Measurements from ENCODE around the gene DBN1.

Gene DBN1

GRCh38 chr5:177445917-177446199, 27.6 kb downstream of the DBN1 start:
- H3K4me3 ChIP-seq: peak overlapping the region; percentile 47
- H3K27me3 ChIP-seq (ENCODE audit: low read depth): no peaks in the 10 kb centered on the region
- no peak for DNase-seq (ENCODE audit: low spot score in 2 of 2)
- no peaks in the 10 kb centered on the region for H3K9me3 ChIP-seq
- in situ Hi-C loops (cut with MboI; ENCODE audit: low sequenced_read_pairs): loop anchor here (5.0 to 10.0 kb wide), 2 partner anchors 54 to 131 kb away; partner anchors contain the start of gene MXD3
- H3K4me1 ChIP-seq: peaks cover 13% of the 10 kb centered on the region
- H3K36me3 ChIP-seq (replicated peaks): peaks cover 11% of the 10 kb centered on the region

GRCh38 chr5:177445052-177445916, 28.1 kb downstream of the DBN1 start:
- Histone ChIP-seq H3K27me3 (ENCODE audit: low read depth) (no peaks in the 10 kb centered on the region), H3K4me3 (no peak overlapping the region), H3K36me3 (replicated peaks) (peaks cover 14% of the 10 kb centered on the region), H3K4me1 (peaks cover 15% of the 10 kb centered on the region), H3K9me3 (no peaks in the 10 kb centered on the region)
- no peak for DNase-seq (ENCODE audit: low spot score in 2 of 2)
- in situ Hi-C loops (cut with MboI; ENCODE audit: low sequenced_read_pairs): loop anchor here (5.0 to 10.0 kb wide), 2 partner anchors 53 to 130 kb away; partner anchors contain the start of gene MXD3

- Histone ChIP-seq H3K4me1 (peaks cover 22% of the 10 kb centered on the region), H3K27me3 (ENCODE audit: low read depth) (no peaks in the 10 kb centered on the region), H3K9me3 (no peaks in the 10 kb centered on the region), H3K36me3 (replicated peaks) (peaks cover 14% of the 10 kb centered on the region), H3K4me3 (no peak overlapping the region)
- no peak for DNase-seq (ENCODE audit: low spot score in 2 of 2)
- in situ Hi-C loops (cut with MboI; ENCODE audit: low sequenced_read_pairs): loop anchor here (5.0 to 10.0 kb wide), 2 partner anchors 52 to 130 kb away; partner anchors contain the start of gene MXD3
These were observed 29.1 kb downstream of the DBN1 start for GRCh38 chr5:177444106-177445051.

- in situ Hi-C loops (cut with MboI; ENCODE audit: low sequenced_read_pairs): loop anchor here (10.0 kb wide), 1 partner anchor 129 kb away; the partner anchor contains the start of gene MXD3
- no peak overlapping the region for H3K4me3 ChIP-seq
- H3K4me1 ChIP-seq: peaks cover 22% of the 10 kb centered on the region
- no peaks in the 10 kb centered on the region for H3K27me3 ChIP-seq (ENCODE audit: low read depth)
- peaks cover 16% of the 10 kb centered on the region for H3K36me3 ChIP-seq (replicated peaks)
- no peak for DNase-seq (ENCODE audit: low spot score in 2 of 2)
- no peaks in the 10 kb centered on the region for H3K9me3 ChIP-seq
These were observed 30.1 kb downstream of the DBN1 start for GRCh38 chr5:177443144-177443983.

GRCh38 chr5:177442066-177442826, 31.2 kb downstream of the DBN1 start:
- Histone ChIP-seq H3K4me1 (peaks cover 14% of the 10 kb centered on the region), H3K9me3 (no peaks in the 10 kb centered on the region), H3K27me3 (ENCODE audit: low read depth) (no peaks in the 10 kb centered on the region), H3K36me3 (replicated peaks) (peaks cover 27% of the 10 kb centered on the region), H3K4me3 (no peak overlapping the region)
- no peak for DNase-seq (ENCODE audit: low spot score in 2 of 2)
- in situ Hi-C loops (cut with MboI; ENCODE audit: low sequenced_read_pairs): loop anchor here (10.0 kb wide), 1 partner anchor 127 kb away; the partner anchor contains the start of gene MXD3

- Histone ChIP-seq H3K4me3 (no peak overlapping the region), H3K36me3 (replicated peaks) (peaks cover 36% of the 10 kb centered on the region), H3K27me3 (ENCODE audit: low read depth) (no peaks in the 10 kb centered on the region), H3K9me3 (no peaks in the 10 kb centered on the region), H3K4me1 (peaks cover 12% of the 10 kb centered on the region)
- no peak for DNase-seq (ENCODE audit: low spot score in 2 of 2)
- in situ Hi-C loops (cut with MboI; ENCODE audit: low sequenced_read_pairs): loop anchor here (10.0 kb wide), 1 partner anchor 126 kb away; the partner anchor contains the start of gene MXD3
These were observed 32.2 kb downstream of the DBN1 start for GRCh38 chr5:177440990-177441780.

- H3K9me3 ChIP-seq: no peaks in the 10 kb centered on the region
- peak in 1 of 2 experiments; percentile 65 for DNase-seq (ENCODE audit: low spot score in 2 of 2)
- H3K27me3 ChIP-seq (ENCODE audit: low read depth): no peaks in the 10 kb centered on the region
- in situ Hi-C loops (cut with MboI; ENCODE audit: low sequenced_read_pairs): loop anchor here (10.0 kb wide), 1 partner anchor 126 kb away; the partner anchor contains the start of gene MXD3
- peaks cover 8% of the 10 kb centered on the region for H3K4me1 ChIP-seq
- no peak overlapping the region for H3K4me3 ChIP-seq
- H3K36me3 ChIP-seq (replicated peaks): peaks cover 41% of the 10 kb centered on the region
These were observed 33.0 kb downstream of the DBN1 start for GRCh38 chr5:177440211-177440989.

- H3K4me1 ChIP-seq: peaks cover 8% of the 10 kb centered on the region
- in situ Hi-C loops (cut with MboI; ENCODE audit: low sequenced_read_pairs): loop anchor here (10.0 kb wide), 1 partner anchor 125 kb away; the partner anchor contains the start of gene MXD3
These were observed 33.8 kb downstream of the DBN1 start for GRCh38 chr5:177439518-177440053.

GRCh38 chr5:177438468-177438867, 35.0 kb downstream of the DBN1 start:
- DNase-seq (ENCODE audit: low spot score in 2 of 2): no peak
- Histone ChIP-seq H3K36me3 (replicated peaks) (peaks cover 61% of the 10 kb centered on the region), H3K4me3 (no peak overlapping the region), H3K9me3 (no peaks in the 10 kb centered on the region), H3K4me1 (peaks cover 8% of the 10 kb centered on the region), H3K27me3 (ENCODE audit: low read depth) (no peaks in the 10 kb centered on the region)
- in situ Hi-C loops (cut with MboI; ENCODE audit: low sequenced_read_pairs): no loop called here

More at GRCh38 chr5:177439518-177440053, 33.8 kb downstream of the DBN1 start:
- DNase-seq (ENCODE audit: low spot score in 2 of 2): no peak
- no peaks in the 10 kb centered on the region for H3K9me3 ChIP-seq
- H3K27me3 ChIP-seq (ENCODE audit: low read depth): no peaks in the 10 kb centered on the region
- H3K36me3 ChIP-seq (replicated peaks): peaks cover 49% of the 10 kb centered on the region
- H3K4me3 ChIP-seq: no peak overlapping the region

- Histone ChIP-seq H3K4me3 (no peak overlapping the region), H3K4me1 (peaks cover 8% of the 10 kb centered on the region), H3K36me3 (replicated peaks) (peaks cover 69% of the 10 kb centered on the region), H3K27me3 (ENCODE audit: low read depth) (no peaks in the 10 kb centered on the region), H3K9me3 (no peaks in the 10 kb centered on the region)
- in situ Hi-C loops (cut with MboI; ENCODE audit: low sequenced_read_pairs): no loop called here
- DNase-seq (ENCODE audit: low spot score in 2 of 2): no peak
These were observed 35.8 kb downstream of the DBN1 start for GRCh38 chr5:177437623-177438022.

Data from HAP-1 (cell line).